ENCODE results near the gene ZNF511. TPM values are rescaled to one million over a fixed set of nuclear protein-coding genes. Genes with fewer than 3 reads are reported as not detected.

The ZNF511 gene
- polyA plus RNA-seq, 2 donors = 28.4 to 41.7 TPM

- no peaks in the 10 kb centered on the region for H3K9me3 ChIP-seq (ENCODE audit: control insufficient read depth in 2 of 2, insufficient read depth in 1 of 2, low read depth in 1 of 2, low read length in 1 of 2)
- H3K27ac ChIP-seq (ENCODE audit: low read depth in 2 of 2, low read length in 1 of 2) = no peak overlapping the region
- peaks cover 0 to 17% of the 10 kb centered on the region in 2 donors for H3K36me3 ChIP-seq (ENCODE audit: control insufficient read depth in 2 of 2, insufficient read depth in 2 of 2, low read length in 1 of 2)
- 53 to 54% methylated on average over 17 of the region's 17 CpGs for WGBS, 2 donors
- H3K27me3 ChIP-seq (ENCODE audit: control insufficient read depth in 1 of 2, insufficient read depth in 2 of 2, low read length in 2 of 2) = no peaks in the 10 kb centered on the region
- no peak overlapping the region for H3K4me3 ChIP-seq (ENCODE audit: low read depth in 1 of 2, low read length in 2 of 2)
- H3K4me1 ChIP-seq (ENCODE audit: control insufficient read depth in 2 of 2, insufficient read depth in 2 of 2, low read length in 1 of 2) = peaks cover 0 to 16% of the 10 kb centered on the region in 2 donors
These were observed 51.4 kb downstream of the ZNF511 start for GRCh38 chr10:133359972-133360610.

DNA sequence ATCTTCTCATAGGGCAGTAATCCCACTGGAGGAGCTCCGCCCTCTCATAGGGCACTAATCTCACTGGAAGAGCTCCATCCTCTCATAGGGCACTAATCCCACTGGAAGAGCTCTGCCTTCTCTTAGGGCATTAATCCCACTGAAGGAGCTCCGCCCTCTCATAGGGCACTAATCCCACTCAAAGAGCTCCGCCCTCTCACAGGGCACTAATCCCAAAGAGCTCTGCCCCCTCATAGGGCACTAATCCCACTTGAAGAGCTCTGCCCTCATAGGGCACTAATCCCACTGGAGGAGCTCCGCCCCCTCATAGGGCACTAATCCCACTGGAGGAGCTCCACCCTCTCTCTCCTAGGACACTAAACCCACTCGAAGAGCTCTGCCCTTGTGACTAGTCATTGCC lies 52.5 kb downstream of the ZNF511 start:
- Histone ChIP-seq H3K27me3 (ENCODE audit: control insufficient read depth in 1 of 2, insufficient read depth in 2 of 2, low read length in 2 of 2) (no peaks in the 10 kb centered on the region), H3K4me3 (ENCODE audit: low read depth in 1 of 2, low read length in 2 of 2) (no peak overlapping the region), H3K9me3 (ENCODE audit: control insufficient read depth in 2 of 2, insufficient read depth in 1 of 2, low read depth in 1 of 2, low read length in 1 of 2) (no peaks in the 10 kb centered on the region), H3K36me3 (ENCODE audit: control insufficient read depth in 2 of 2, insufficient read depth in 2 of 2, low read length in 1 of 2) (peaks cover 5 to 28% of the 10 kb centered on the region in 2 donors), H3K27ac (ENCODE audit: low read depth in 2 of 2, low read length in 1 of 2) (no peak overlapping the region), H3K4me1 (ENCODE audit: control insufficient read depth in 2 of 2, insufficient read depth in 2 of 2, low read length in 1 of 2) (peaks cover 0 to 25% of the 10 kb centered on the region in 2 donors)
- WGBS, 2 donors = 84 to 90% methylated on average over 5 of the region's 5 CpGs

- no peak overlapping the region for H3K27ac ChIP-seq (ENCODE audit: low read depth in 2 of 2, low read length in 1 of 2)
- 78 to 80% methylated on average over 18 of the region's 18 CpGs for WGBS, 2 donors
- no peak overlapping the region for H3K4me3 ChIP-seq (ENCODE audit: low read depth in 1 of 2, low read length in 2 of 2)
- no peaks in the 10 kb centered on the region for H3K9me3 ChIP-seq (ENCODE audit: control insufficient read depth in 2 of 2, insufficient read depth in 1 of 2, low read depth in 1 of 2, low read length in 1 of 2)
- peaks cover 0 to 20% of the 10 kb centered on the region in 2 donors for H3K4me1 ChIP-seq (ENCODE audit: control insufficient read depth in 2 of 2, insufficient read depth in 2 of 2, low read length in 1 of 2)
- peaks cover 5 to 33% of the 10 kb centered on the region in 2 donors for H3K36me3 ChIP-seq (ENCODE audit: control insufficient read depth in 2 of 2, insufficient read depth in 2 of 2, low read length in 1 of 2)
- no peaks in the 10 kb centered on the region for H3K27me3 ChIP-seq (ENCODE audit: control insufficient read depth in 1 of 2, insufficient read depth in 2 of 2, low read length in 2 of 2)
These were observed 53.2 kb downstream of the ZNF511 start for GRCh38 chr10:133361773-133362441.

Other genes starting within 250 kb of the ZNF511 start
- under 1 TPM; 0.01 to 0.04 TPM for gene ADGRA1, start 221.0 kb upstream of the ZNF511 start, polyA plus RNA-seq
- under 1 TPM; 0.16 to 0.39 TPM for gene KNDC1, start 148.7 kb upstream of the ZNF511 start, polyA plus RNA-seq
- not detected for gene UTF1, start 78.7 kb upstream of the ZNF511 start, polyA plus RNA-seq
- gene VENTX, start 71.1 kb upstream of the ZNF511 start, polyA plus RNA-seq = under 1 TPM; 0.12 to 0.37 TPM
- 1 to 10 TPM; 2.4 to 2.6 TPM for gene ADAM8, start 32.0 kb upstream of the ZNF511 start, polyA plus RNA-seq
- 10 to 100 TPM; 25.5 to 49.3 TPM for gene TUBGCP2, start within 50 bp of the ZNF511 start, polyA plus RNA-seq
- gene CALY, start 28.0 kb downstream of the ZNF511 start, polyA plus RNA-seq = under 1 TPM; 0.05 to 0.12 TPM
- not detected for gene PRAP1, start 38.5 kb downstream of the ZNF511 start, polyA plus RNA-seq
- 10 to 100 TPM in 1 of 2 donors, 1 to 10 TPM in 1; 10.0 to 11.7 TPM for gene FUOM, start 49.1 kb downstream of the ZNF511 start, polyA plus RNA-seq
- 100 to 1,000 TPM in 1 of 2 donors, 10 to 100 TPM in 1; 85.4 to 105 TPM for gene ECHS1, start 64.4 kb downstream of the ZNF511 start, polyA plus RNA-seq
- 10 to 100 TPM; 11.5 to 16.1 TPM for gene PAOX, start 70.3 kb downstream of the ZNF511 start, polyA plus RNA-seq
- 10 to 100 TPM; 36.7 to 44.4 TPM for gene MTG1, start 85.2 kb downstream of the ZNF511 start, polyA plus RNA-seq
- gene SPRN, start 115.7 kb downstream of the ZNF511 start, polyA plus RNA-seq = under 1 TPM; 0.11 to 0.33 TPM
- under 1 TPM; 0.31 to 0.90 TPM for gene SCART1, start 145.0 kb downstream of the ZNF511 start, polyA plus RNA-seq
- gene CYP2E1, start 218.4 kb downstream of the ZNF511 start, polyA plus RNA-seq = 10 to 100 TPM; 15.8 to 19.3 TPM

Measured in esophagus (tissue), 2 donors.